Suprapubic skin (tissue), 4 donors: ENCODE measurements around the gene EPC1. TPM values are rescaled to one million over a fixed set of nuclear protein-coding genes. Genes with fewer than 3 reads are reported as not detected.

Experiments
- DNase-seq, 2 donors: peaks; one replicate each; pipeline ENCODE4 v3.0.0-alpha.2; 2019; ENCODE audit warnings: low spot score in 2 of 2
- H3K27ac ChIP-seq: fragments of 200-600 bp; sonication (generic); one replicate; pipeline ENCODE4 v1.5.1; 2019
- H3K27me3 ChIP-seq: fragments of 200-600 bp; sonication (generic); one replicate; pipeline ENCODE4 v1.5.1; 2019
- H3K36me3 ChIP-seq: fragments of 200-600 bp; sonication (generic); one replicate; pipeline ENCODE4 v1.5.1; 2019
- H3K4me1 ChIP-seq: fragments of 200-600 bp; sonication (generic); one replicate; pipeline ENCODE4 v1.5.1; 2019
- H3K4me3 ChIP-seq: fragments of 200-600 bp; sonication (generic); one replicate; pipeline ENCODE4 v1.5.1; 2019; ENCODE audit warnings: mild to moderate bottlenecking
- H3K9me3 ChIP-seq: fragments of 200-600 bp; sonication (generic); one replicate; pipeline ENCODE4 v1.5.1; 2019
- EP300 ChIP-seq: sonication (generic); formaldehyde crosslinking; IDR thresholded peaks from one replicate; pipeline ENCODE4 v1.6.1; 2017; ENCODE audit warnings: antibody characterized with exemption
- POLR2A ChIP-seq, 2 donors: fragments of 450-650 bp; IDR thresholded peaks; one replicate each; pipeline ENCODE4 v1.6.1; 2017; ENCODE audit warnings: antibody characterized with exemption in 2 of 2, mild to moderate bottlenecking in 2 of 2, moderate library complexity in 2 of 2
- POLR2AphosphoS5 ChIP-seq, 3 donors: sonication (generic); formaldehyde crosslinking; IDR thresholded peaks; one replicate each; pipeline ENCODE4 v1.6.1; 2017; ENCODE audit warnings: antibody characterized with exemption in 3 of 3
- WGBS: methylation state at CpG from one replicate; pipeline ENCODE4 v1.1.5; 2018; 5-methylcytosine and 5-hydroxymethylcytosine counted together
- total RNA-seq, 4 donors: library from RNA; depleted of rRNA; stranded (reverse); fragments of >200 nt; gene quantifications; one replicate each; pipeline ENCODE4 v1.1.0, GENCODE V29; 2016
- TF ChIP-seq, protein P1 (sequence below), 2 donors: fragments of 200-600 bp in 1 of 2; fragments of 450-650 bp in 1 of 2; sonication (generic) in 1 of 2; IDR thresholded peaks; one replicate each; pipeline ENCODE4 v1.5.1; 2016 to 2019; ENCODE audit warnings: antibody characterized with exemption in 2 of 2, mild to moderate bottlenecking in 1 of 2, moderate library complexity in 1 of 2

EPC1 gene
- total RNA-seq, 4 donors from 2014 or later = 29.6 to 55.4 (median 47.1) TPM

DNA sequence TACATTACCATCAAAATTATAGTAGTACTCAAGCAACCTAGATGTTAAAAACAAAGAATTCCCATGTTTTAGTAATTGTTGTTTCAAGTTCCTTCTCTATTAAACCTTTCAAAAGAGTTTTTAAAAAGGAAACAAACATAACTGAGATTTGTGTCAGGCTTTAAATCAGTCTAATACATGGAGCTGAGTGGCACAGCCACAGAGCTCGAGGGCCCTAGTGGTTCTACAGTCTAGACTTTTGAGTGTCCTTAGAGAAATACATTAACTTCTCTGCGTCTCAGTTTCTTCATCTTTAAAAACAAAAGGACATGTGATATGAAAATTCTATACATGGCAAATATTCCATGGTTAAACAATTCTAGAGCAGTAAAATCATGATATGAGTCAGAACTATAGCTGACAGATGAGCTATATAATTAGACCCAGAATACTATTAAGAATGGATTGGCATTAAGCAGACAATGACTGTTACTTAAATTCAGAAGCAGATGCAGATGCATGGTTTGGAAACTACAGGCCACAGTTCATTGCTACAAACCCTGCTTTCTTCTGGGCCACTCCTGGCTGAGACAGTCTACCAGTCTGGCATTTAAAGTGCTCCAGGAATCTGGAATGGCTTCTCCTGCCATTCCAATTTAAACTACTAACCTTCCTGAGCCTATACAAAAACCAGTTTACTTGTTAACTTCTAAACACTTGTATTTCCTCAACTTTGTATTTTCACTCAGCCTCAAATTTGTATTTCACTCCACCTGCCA is 77.4 kb downstream of the EPC1 start:
- H3K27me3 ChIP-seq = no peaks in the 10 kb centered on the region
- H3K36me3 ChIP-seq = peaks cover 53% of the 10 kb centered on the region
- WGBS = 86% methylated on average over 2 of the region's 2 CpGs
- H3K27ac ChIP-seq = no peak overlapping the region
- TF ChIP-seq POLR2A (IDR thresholded peaks at IDR 0.05) (no peak), EP300 (no peak), POLR2AphosphoS5 (IDR thresholded peaks at IDR 0.05) (no peak)
- TF ChIP-seq, protein P1, sequence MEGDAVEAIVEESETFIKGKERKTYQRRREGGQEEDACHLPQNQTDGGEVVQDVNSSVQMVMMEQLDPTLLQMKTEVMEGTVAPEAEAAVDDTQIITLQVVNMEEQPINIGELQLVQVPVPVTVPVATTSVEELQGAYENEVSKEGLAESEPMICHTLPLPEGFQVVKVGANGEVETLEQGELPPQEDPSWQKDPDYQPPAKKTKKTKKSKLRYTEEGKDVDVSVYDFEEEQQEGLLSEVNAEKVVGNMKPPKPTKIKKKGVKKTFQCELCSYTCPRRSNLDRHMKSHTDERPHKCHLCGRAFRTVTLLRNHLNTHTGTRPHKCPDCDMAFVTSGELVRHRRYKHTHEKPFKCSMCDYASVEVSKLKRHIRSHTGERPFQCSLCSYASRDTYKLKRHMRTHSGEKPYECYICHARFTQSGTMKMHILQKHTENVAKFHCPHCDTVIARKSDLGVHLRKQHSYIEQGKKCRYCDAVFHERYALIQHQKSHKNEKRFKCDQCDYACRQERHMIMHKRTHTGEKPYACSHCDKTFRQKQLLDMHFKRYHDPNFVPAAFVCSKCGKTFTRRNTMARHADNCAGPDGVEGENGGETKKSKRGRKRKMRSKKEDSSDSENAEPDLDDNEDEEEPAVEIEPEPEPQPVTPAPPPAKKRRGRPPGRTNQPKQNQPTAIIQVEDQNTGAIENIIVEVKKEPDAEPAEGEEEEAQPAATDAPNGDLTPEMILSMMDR (IDR thresholded peaks at IDR 0.05) = no peak
- no peaks in the 10 kb centered on the region for H3K4me1 ChIP-seq
- no peak overlapping the region for H3K4me3 ChIP-seq
- no peaks in the 10 kb centered on the region for H3K9me3 ChIP-seq
- no peak for DNase-seq

DNA sequence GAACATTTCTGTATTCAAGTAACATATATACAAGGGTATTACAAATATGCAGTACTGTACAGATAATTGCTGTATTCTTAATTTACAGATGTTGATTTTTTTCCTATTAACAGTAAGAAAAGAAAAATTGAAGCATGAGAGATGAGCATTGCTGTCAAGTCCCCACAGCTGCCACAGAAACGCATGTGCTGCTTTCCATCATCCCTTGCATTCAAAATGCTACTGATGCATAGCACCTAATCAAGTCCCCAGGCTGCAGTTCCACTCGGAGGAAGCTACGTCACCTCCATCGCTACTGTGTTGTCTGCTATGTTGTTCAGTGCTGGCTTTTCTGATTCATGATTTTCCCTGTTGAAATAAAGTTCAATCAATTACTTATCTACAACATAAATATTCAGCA is 78.2 kb downstream of the EPC1 start:
- no peak for DNase-seq
- Histone ChIP-seq H3K9me3 (no peaks in the 10 kb centered on the region), H3K27ac (no peak overlapping the region), H3K4me3 (no peak overlapping the region), H3K27me3 (no peaks in the 10 kb centered on the region), H3K4me1 (no peaks in the 10 kb centered on the region), H3K36me3 (peaks cover 53% of the 10 kb centered on the region)
- TF ChIP-seq EP300 (no peak), POLR2A (IDR thresholded peaks at IDR 0.05) (no peak), POLR2AphosphoS5 (IDR thresholded peaks at IDR 0.05) (no peak)
- TF ChIP-seq, protein P1 (IDR thresholded peaks at IDR 0.05) = no peak
- WGBS = 86% methylated on average over 4 of the region's 4 CpGs

DNA sequence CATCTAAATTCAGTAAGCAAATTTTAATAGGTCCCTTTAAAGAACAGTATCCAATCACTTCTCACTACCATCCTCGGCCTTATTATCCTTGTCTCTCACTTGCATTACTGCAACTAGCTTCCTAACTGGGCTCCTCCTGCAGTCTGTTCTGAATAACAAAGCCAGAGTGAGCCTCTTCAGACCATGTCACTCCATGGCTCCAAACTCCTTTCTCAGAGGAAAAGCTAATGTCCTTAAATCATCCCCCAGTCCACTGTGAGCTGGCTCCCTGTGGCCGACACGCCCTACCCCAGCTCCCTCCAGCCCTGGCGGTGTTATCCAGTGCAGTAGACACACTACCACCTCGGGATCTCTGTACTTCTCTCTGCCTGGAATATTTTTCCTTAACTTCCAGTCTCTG is 80.0 kb downstream of the EPC1 start:
- no peak overlapping the region for H3K27ac ChIP-seq
- peaks cover 53% of the 10 kb centered on the region for H3K36me3 ChIP-seq
- 87% methylated on average over 5 of the region's 5 CpGs for WGBS
- H3K9me3 ChIP-seq = no peaks in the 10 kb centered on the region
- DNase-seq = no peak
- H3K27me3 ChIP-seq = no peaks in the 10 kb centered on the region
- no peak overlapping the region for H3K4me3 ChIP-seq
- no peaks in the 10 kb centered on the region for H3K4me1 ChIP-seq
- TF ChIP-seq, protein P1 (IDR thresholded peaks at IDR 0.05) = no peak
- no peak for TF ChIP-seq EP300
- no peak for TF ChIP-seq POLR2A (IDR thresholded peaks at IDR 0.05)
- TF ChIP-seq POLR2AphosphoS5 (IDR thresholded peaks at IDR 0.05) = no peak

DNA sequence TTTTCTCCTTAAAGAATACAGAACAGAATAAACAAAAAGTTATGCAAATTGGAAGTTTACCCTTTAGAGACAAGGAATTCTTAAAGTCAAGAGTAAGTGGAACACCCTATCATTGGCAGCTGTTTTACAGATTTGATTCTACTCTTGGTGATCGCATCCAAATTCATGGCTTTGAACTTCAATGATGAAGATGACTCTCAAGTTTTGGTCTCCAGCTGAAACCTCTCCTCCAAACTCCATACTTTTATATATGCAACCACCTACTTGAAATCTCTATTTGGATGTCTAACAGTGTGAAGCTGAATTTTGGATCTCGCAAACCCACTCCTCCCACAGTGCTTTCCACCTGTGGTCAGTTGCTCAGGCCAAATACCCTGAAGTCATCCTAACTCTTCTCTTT is 80.4 kb downstream of the EPC1 start:
- H3K27me3 ChIP-seq = no peaks in the 10 kb centered on the region
- no peak for DNase-seq
- no peaks in the 10 kb centered on the region for H3K4me1 ChIP-seq
- H3K4me3 ChIP-seq = no peak overlapping the region
- H3K27ac ChIP-seq = no peak overlapping the region
- peaks cover 49% of the 10 kb centered on the region for H3K36me3 ChIP-seq
- WGBS = 96% methylated on average over 2 of the region's 2 CpGs
- H3K9me3 ChIP-seq = no peaks in the 10 kb centered on the region
- TF ChIP-seq POLR2AphosphoS5 (IDR thresholded peaks at IDR 0.05) (no peak), POLR2A (IDR thresholded peaks at IDR 0.05) (no peak)

DNA sequence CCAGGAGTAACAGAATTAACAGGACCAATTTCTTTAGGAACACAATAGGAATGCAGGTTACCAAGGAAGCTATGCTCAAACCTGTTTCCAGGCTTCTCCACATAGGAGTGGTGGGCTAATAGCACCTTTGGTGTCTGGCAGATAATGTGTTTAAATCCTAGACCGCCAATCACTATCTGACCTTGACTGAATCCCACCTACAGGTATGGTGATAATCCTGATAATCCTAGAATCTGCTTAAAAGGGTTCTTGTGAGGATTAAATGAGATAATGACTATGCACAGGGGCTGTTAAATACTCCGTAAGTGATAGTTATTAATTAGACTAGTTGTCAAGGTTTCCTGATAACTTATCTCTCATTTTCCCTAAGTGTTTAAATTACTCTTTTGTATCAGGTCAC is 81.2 kb downstream of the EPC1 start:
- H3K4me3 ChIP-seq = no peak overlapping the region
- WGBS = 96% methylated on average over 2 of the region's 2 CpGs
- H3K27me3 ChIP-seq = no peaks in the 10 kb centered on the region
- TF ChIP-seq POLR2A (IDR thresholded peaks at IDR 0.05) (no peak), POLR2AphosphoS5 (IDR thresholded peaks at IDR 0.05) (no peak), EP300 (no peak)
- TF ChIP-seq, protein P1 (IDR thresholded peaks at IDR 0.05) = no peak
- no peaks in the 10 kb centered on the region for H3K9me3 ChIP-seq
- H3K36me3 ChIP-seq = peaks cover 41% of the 10 kb centered on the region
- H3K4me1 ChIP-seq = no peaks in the 10 kb centered on the region
- H3K27ac ChIP-seq = no peak overlapping the region
- DNase-seq = no peak

DNA sequence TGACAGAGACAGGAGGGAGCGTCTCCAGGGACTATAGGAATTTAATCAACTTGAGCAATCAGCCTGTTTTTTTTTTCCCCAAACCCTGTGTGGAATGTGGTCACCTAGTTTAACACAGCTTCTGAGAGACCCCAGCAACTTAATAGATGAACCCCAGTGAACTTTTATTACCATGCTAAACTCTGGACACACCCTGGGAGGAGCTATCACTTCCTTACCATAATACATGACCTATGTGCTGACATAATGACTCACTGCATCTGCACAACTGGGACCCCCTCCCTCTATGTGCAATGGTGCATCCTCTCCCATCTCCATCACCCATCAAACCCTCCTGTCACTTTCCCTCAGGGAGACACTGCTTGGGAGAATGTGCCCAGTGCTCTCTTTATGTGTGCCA is 83.7 kb downstream of the EPC1 start:
- Histone ChIP-seq H3K27ac (no peak overlapping the region), H3K4me3 (no peak overlapping the region), H3K9me3 (no peaks in the 10 kb centered on the region), H3K27me3 (no peaks in the 10 kb centered on the region), H3K36me3 (peaks cover 17% of the 10 kb centered on the region), H3K4me1 (no peaks in the 10 kb centered on the region)
- TF ChIP-seq, protein P1 (IDR thresholded peaks at IDR 0.05) = no peak
- no peak for TF ChIP-seq POLR2AphosphoS5 (IDR thresholded peaks at IDR 0.05)
- TF ChIP-seq EP300 = no peak
- no peak for TF ChIP-seq POLR2A (IDR thresholded peaks at IDR 0.05)
- DNase-seq = no peak
- WGBS = 78% methylated on average over 1 of the region's 1 CpG
